Thymus (tissue), 11 donors: Measurements from ENCODE around the gene AMZ2. TPM values are rescaled to one million over a fixed set of nuclear protein-coding genes. Genes with fewer than 3 reads are reported as not detected.

Source experiments
- DNase-seq, 9 donors: peaks; one replicate each; pipeline ENCODE4 v3.0.0-alpha.2; 2013; ENCODE audit warnings: low spot score in 9 of 9, low read depth in 6 of 9, missing footprints in 1 of 9
- H3K27ac ChIP-seq, 2 donors: one replicate each; pipeline ENCODE4 v1.5.1; 2013; ENCODE audit warnings: control low read depth in 1 of 2, low read depth in 1 of 2, low read length in 1 of 2, mild to moderate bottlenecking in 1 of 2, moderate library complexity in 1 of 2
- H3K27me3 ChIP-seq, 2 donors: one replicate each; pipeline ENCODE4 v1.5.1; 2013; ENCODE audit warnings: low read length in 1 of 2; ENCODE audit not compliant: control insufficient read depth in 2 of 2, insufficient read depth in 1 of 2
- H3K36me3 ChIP-seq, 2 donors: one replicate each; pipeline ENCODE4 v1.5.1; 2013; ENCODE audit warnings: low read length in 1 of 2, mild to moderate bottlenecking in 1 of 2, moderate library complexity in 1 of 2; ENCODE audit not compliant: control insufficient read depth in 2 of 2, insufficient read depth in 2 of 2
- H3K4me1 ChIP-seq, 2 donors: one replicate each; pipeline ENCODE4 v1.5.1; 2013; ENCODE audit warnings: low read length in 2 of 2; ENCODE audit not compliant: control insufficient read depth in 2 of 2, insufficient read depth in 2 of 2
- H3K4me3 ChIP-seq, 2 donors: one replicate each; pipeline ENCODE4 v1.5.1; 2013; ENCODE audit warnings: low read length in 2 of 2, control low read depth in 1 of 2, mild to moderate bottlenecking in 1 of 2
- H3K9me3 ChIP-seq, 2 donors: one replicate each; pipeline ENCODE4 v1.5.1; 2013; ENCODE audit warnings: low read length in 1 of 2, mild to moderate bottlenecking in 1 of 2; ENCODE audit not compliant: control insufficient read depth in 2 of 2, insufficient read depth in 1 of 2
- WGBS: extraction: QIAGEN DNeasy Blood & Tissue Kit; methylation state at CpG from one replicate; pipeline ENCODE4 v1.1.7; 2013; 5-methylcytosine and 5-hydroxymethylcytosine counted together
- polyA plus RNA-seq: library from polyadenylated mRNA; stranded (reverse); fragments of 200-250 nt; gene quantifications from one replicate; pipeline ENCODE4 v1.2.3, GENCODE V29; 2013
- total RNA-seq: library from RNA; stranded (reverse); fragments of 120-200 nt; gene quantifications from one replicate; pipeline ENCODE4 v1.2.4, GENCODE V29; 2013
- donor health status: healthy.

Gene AMZ2
- total and polyA plus RNA-seq, 2 donors = 64.5 to 112 TPM

GRCh38 chr17:68295086-68295485, 47.2 kb downstream of the AMZ2 start:
- Histone ChIP-seq H3K27ac (no peak overlapping the region), H3K27me3 (peaks cover 0 to 16% of the 10 kb centered on the region in 2 donors), H3K36me3 (no peaks in the 10 kb centered on the region), H3K4me1 (peaks cover 20 to 42% of the 10 kb centered on the region in 2 donors), H3K4me3 (no peak overlapping the region), H3K9me3 (no peaks in the 10 kb centered on the region)
- no peak for DNase-seq
- WGBS = 98% methylated on average over 7 of the region's 7 CpGs

GRCh38 chr17:68296217-68297191, 48.7 kb downstream of the AMZ2 start:
- Histone ChIP-seq H3K4me1 (peaks cover 16 to 33% of the 10 kb centered on the region in 2 donors), H3K27me3 (peaks cover 0 to 7% of the 10 kb centered on the region in 2 donors), H3K36me3 (no peaks in the 10 kb centered on the region), H3K4me3 (no peak overlapping the region), H3K27ac (peak overlapping the region; percentile 56 to 65), H3K9me3 (no peaks in the 10 kb centered on the region)
- DNase-seq = peak in 8 of 9 donors; percentile 26 to 91 (median 72)
- 58% methylated on average over 18 of the region's 18 CpGs for WGBS

DNA sequence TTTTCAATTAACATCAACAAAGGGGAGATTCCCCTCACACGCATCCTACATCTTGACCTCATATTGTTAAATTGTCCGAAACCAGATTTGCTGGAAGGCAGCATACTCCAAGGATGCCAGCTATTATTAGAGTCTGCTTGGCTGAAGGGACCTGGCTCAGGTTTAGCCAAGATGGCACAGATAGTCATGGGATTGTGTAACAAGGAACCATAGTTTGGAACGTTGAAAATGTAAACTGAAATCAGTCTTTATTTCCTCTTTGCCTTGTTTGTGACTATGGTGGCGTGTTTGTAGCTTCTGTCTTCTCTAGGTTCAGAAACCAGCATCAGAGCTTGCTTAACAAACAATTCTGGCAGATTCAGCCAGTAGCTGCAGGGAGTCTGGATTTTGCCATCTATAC, 49.4 kb downstream of the AMZ2 start:
- WGBS = 73% methylated on average over 4 of the region's 4 CpGs
- DNase-seq = peak in 1 of 9 donors; percentile 32
- H3K4me1 ChIP-seq = peaks cover 16 to 31% of the 10 kb centered on the region in 2 donors
- peaks cover 0 to 5% of the 10 kb centered on the region in 2 donors for H3K9me3 ChIP-seq
- no peak overlapping the region for H3K4me3 ChIP-seq
- peak overlapping the region in 1 of 2 donors; percentile 39 for H3K27ac ChIP-seq
- H3K27me3 ChIP-seq = peaks cover 0 to 6% of the 10 kb centered on the region in 2 donors
- H3K36me3 ChIP-seq = no peaks in the 10 kb centered on the region

- H3K4me3 ChIP-seq = no peak overlapping the region
- peaks cover 10 to 23% of the 10 kb centered on the region in 2 donors for H3K4me1 ChIP-seq
- no peak for DNase-seq
- H3K27ac ChIP-seq = no peak overlapping the region
- no peaks in the 10 kb centered on the region for H3K27me3 ChIP-seq
- no peaks in the 10 kb centered on the region for H3K36me3 ChIP-seq
- peaks cover 0 to 5% of the 10 kb centered on the region in 2 donors for H3K9me3 ChIP-seq
Measured at GRCh38 chr17:68298601-68299000, 50.8 kb downstream of the AMZ2 start.

- WGBS = 99% methylated on average over 3 of the region's 3 CpGs
Measured at GRCh38 chr17:68299817-68300216, 52.0 kb downstream of the AMZ2 start.

DNA sequence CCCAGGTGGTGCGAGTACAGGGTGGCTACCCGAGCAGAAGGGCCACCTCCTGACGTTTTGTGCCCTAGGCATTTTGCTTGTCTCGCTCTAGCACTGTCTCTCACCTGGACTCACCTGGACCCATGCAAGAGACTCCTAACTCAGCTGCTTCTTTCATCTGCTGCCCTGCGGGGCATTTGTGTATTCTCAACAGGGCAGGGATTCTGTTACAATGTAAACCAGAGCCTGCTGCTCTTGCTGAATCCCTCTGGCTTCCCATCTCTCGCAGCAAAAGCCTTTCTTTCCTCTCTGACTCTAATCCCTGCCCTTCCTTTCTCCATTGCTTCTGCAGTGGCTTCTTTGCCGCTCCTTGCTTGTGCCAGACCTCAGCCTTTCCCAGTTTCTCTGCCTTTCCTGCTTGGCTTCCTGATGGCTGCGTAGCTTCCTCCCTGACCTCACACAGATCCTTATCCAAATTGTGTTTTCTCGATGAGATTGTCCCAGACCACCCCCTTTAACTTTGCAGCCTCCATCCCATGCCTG, 53.7 kb downstream of the AMZ2 start:
- Histone ChIP-seq H3K4me1 (peaks cover 11 to 24% of the 10 kb centered on the region in 2 donors), H3K27ac (no peak overlapping the region)

More at GRCh38 chr17:68299817-68300216, 52.0 kb downstream of the AMZ2 start:
- Histone ChIP-seq H3K4me3 (no peak overlapping the region), H3K36me3 (no peaks in the 10 kb centered on the region), H3K4me1 (peaks cover 10 to 23% of the 10 kb centered on the region in 2 donors), H3K9me3 (peaks cover 0 to 5% of the 10 kb centered on the region in 2 donors), H3K27me3 (no peaks in the 10 kb centered on the region), H3K27ac (no peak overlapping the region)
- DNase-seq = no peak

DNA sequence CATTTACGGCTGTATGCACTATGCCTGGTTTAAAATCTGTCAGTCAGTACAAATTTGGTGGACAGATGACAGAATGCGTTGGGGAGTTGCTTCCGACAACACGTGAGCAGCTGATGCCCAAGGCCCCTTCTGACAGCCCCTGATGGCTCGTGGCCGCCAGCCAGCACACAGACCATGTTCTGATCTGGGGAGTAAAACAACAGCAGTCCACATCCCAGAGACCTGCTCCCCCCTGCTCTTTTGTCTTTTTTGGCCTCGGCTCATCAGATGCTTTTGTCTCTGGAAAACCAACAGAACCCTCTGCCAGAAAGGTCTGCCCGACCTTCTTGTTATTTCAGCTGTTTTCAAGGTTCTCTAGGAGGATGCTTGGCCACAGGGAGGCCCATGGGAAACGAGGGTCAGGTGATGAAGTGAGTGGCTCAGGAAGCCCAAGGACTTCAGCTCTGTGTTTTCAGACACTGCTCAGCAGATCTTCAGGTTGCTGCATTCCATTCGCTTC, 54.3 kb downstream of the AMZ2 start:
- Histone ChIP-seq H3K27me3 (no peaks in the 10 kb centered on the region), H3K4me3 (no peak overlapping the region), H3K27ac (no peak overlapping the region), H3K36me3 (no peaks in the 10 kb centered on the region), H3K4me1 (peaks cover 8 to 24% of the 10 kb centered on the region in 2 donors), H3K9me3 (peaks cover 0 to 5% of the 10 kb centered on the region in 2 donors)
- no peak for DNase-seq
- WGBS = 90% methylated on average over 10 of the region's 10 CpGs

More for the DNA sequence above, 53.7 kb downstream of the AMZ2 start:
- Histone ChIP-seq H3K27me3 (no peaks in the 10 kb centered on the region), H3K9me3 (peaks cover 0 to 5% of the 10 kb centered on the region in 2 donors), H3K36me3 (no peaks in the 10 kb centered on the region), H3K4me3 (no peak overlapping the region)
- 91% methylated on average over 9 of the region's 9 CpGs for WGBS
- no peak for DNase-seq

GRCh38 chr17:68302666-68303065, 54.8 kb downstream of the AMZ2 start:
- no peak overlapping the region for H3K27ac ChIP-seq
- 82% methylated on average over 4 of the region's 4 CpGs for WGBS

DNA sequence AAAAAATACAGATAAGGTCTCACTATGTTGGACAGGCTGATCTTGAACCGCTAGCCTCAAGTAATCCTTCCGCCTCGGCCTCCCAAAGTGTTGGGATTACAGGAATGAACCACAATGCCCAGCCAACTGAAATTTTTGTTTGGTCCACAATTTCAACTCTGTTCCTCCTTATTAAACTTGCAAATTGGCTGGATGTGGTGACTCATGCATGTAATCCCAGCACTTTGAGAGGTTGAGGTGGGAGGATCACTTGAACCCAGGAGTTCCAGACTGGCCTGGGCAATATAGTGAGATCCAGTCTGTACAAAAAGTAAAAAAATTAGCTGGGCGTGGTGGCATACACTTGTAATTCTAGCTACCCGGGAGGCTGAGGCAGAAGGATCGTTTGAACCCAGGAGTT, 56.9 kb downstream of the AMZ2 start:
- Histone ChIP-seq H3K27me3 (no peaks in the 10 kb centered on the region), H3K9me3 (peaks cover 0 to 5% of the 10 kb centered on the region in 2 donors), H3K4me3 (no peak overlapping the region), H3K4me1 (peaks cover 7 to 19% of the 10 kb centered on the region in 2 donors), H3K36me3 (no peaks in the 10 kb centered on the region), H3K27ac (no peak overlapping the region)
- 98% methylated on average over 6 of the region's 6 CpGs for WGBS
- DNase-seq = no peak

More at GRCh38 chr17:68302666-68303065, 54.8 kb downstream of the AMZ2 start:
- no peaks in the 10 kb centered on the region for H3K27me3 ChIP-seq
- no peak for DNase-seq
- no peak overlapping the region for H3K4me3 ChIP-seq
- peaks cover 0 to 5% of the 10 kb centered on the region in 2 donors for H3K9me3 ChIP-seq
- H3K36me3 ChIP-seq = no peaks in the 10 kb centered on the region
- peaks cover 7 to 23% of the 10 kb centered on the region in 2 donors for H3K4me1 ChIP-seq
